ENCODE measurements around the gene UBALD1. TPM values are rescaled to one million over a fixed set of nuclear protein-coding genes. Genes with fewer than 3 reads are reported as not detected.

The UBALD1 gene
- total RNA-seq, 1 experiment from 2014 or later: 45.9 TPM

DNA sequence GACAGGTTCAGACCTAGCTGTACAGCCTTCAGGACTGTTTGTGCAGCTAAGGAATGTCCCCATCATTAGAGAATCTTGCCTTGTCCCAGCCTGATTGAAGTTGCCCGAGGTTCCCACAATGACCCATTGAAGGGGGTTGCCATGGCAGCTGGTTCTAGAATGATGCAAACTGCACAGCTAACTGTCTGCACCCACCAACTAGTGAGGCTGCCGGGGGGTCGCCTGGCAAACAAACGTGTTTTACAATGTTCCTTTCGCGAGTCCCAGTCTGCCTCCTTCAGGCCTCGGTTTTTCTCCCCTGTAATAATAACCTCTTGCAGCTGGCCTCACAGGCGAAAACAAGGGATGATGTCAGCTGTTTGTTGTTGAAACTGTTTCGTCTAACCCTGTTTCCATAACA is 53.1 kb downstream of the UBALD1 start:
- no peak for DNase-seq (ENCODE audit: low read depth, low spot score)
- POLR2A ChIA-PET: no interaction called here
- Histone ChIP-seq H4K20me1 (ENCODE audit: insufficient read depth) (no peaks in the 10 kb centered on the region), H3K4me1 (ENCODE audit: control insufficient read depth in 1 of 2, insufficient read depth in 2 of 2, low read length in 2 of 2) (peaks cover 0 to 3% of the 10 kb centered on the region in 2 experiments; a peak in 1 of 4 replicates), H3K9me3 (ENCODE audit: control insufficient read depth in 1 of 2, insufficient read depth in 1 of 2, low read depth in 1 of 2, low read length in 2 of 2) (no peaks in the 10 kb centered on the region), H3K9me2 (ENCODE audit: insufficient read depth) (no peaks in the 10 kb centered on the region), H3K36me3 (ENCODE audit: control insufficient read depth in 1 of 2, insufficient read depth in 2 of 2, low read length in 2 of 2) (no peaks in the 10 kb centered on the region), H3K4me3 (replicated peaks in 1 of 2; ENCODE audit: low read depth in 1 of 2, low read length in 2 of 2) (no peak overlapping the region), H3K79me2 (ENCODE audit: insufficient read depth, low read length) (no peaks in the 10 kb centered on the region), H3K27ac (ENCODE audit: low read depth, low read length) (no peak overlapping the region), H3K27me3 (ENCODE audit: insufficient read depth, low read length) (no peaks in the 10 kb centered on the region), H3K4me2 (ENCODE audit: low read length) (no peak overlapping the region), H2AFZ (ENCODE audit: low read depth, low read length, poor library complexity, severe bottlenecking) (no peak overlapping the region), H3K9ac (ENCODE audit: low read length) (no peak overlapping the region)
- TF ChIP-seq, protein P1, sequence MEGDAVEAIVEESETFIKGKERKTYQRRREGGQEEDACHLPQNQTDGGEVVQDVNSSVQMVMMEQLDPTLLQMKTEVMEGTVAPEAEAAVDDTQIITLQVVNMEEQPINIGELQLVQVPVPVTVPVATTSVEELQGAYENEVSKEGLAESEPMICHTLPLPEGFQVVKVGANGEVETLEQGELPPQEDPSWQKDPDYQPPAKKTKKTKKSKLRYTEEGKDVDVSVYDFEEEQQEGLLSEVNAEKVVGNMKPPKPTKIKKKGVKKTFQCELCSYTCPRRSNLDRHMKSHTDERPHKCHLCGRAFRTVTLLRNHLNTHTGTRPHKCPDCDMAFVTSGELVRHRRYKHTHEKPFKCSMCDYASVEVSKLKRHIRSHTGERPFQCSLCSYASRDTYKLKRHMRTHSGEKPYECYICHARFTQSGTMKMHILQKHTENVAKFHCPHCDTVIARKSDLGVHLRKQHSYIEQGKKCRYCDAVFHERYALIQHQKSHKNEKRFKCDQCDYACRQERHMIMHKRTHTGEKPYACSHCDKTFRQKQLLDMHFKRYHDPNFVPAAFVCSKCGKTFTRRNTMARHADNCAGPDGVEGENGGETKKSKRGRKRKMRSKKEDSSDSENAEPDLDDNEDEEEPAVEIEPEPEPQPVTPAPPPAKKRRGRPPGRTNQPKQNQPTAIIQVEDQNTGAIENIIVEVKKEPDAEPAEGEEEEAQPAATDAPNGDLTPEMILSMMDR (IDR thresholded peaks at IDR 0.05 in 2 of 3, conservative IDR thresholded peaks at IDR 0.05 in 1 of 3; ENCODE audit: borderline replicate concordance in 1 of 3, insufficient read depth in 1 of 3, low read depth in 2 of 3, low read length in 2 of 3): no peak
- TF ChIP-seq CEBPB (IDR thresholded peaks at IDR 0.05; ENCODE audit: low read depth) (no peak), ZFX (IDR thresholded peaks at IDR 0.05) (no peak), ELF1 (IDR thresholded peaks at IDR 0.05; ENCODE audit: borderline replicate concordance, low read depth) (no peak), EZH2phosphoT487 (IDR thresholded peaks at IDR 0.05; ENCODE audit: borderline replicate concordance) (no peak), EGR1 (IDR thresholded peaks at IDR 0.05; ENCODE audit: low read depth) (no peak), MAX (IDR thresholded peaks at IDR 0.05) (no peak), FOSL1 (IDR thresholded peaks at IDR 0.05; ENCODE audit: low read depth) (no peak), SRF (IDR thresholded peaks at IDR 0.05; ENCODE audit: low read depth) (no peak), RAD21 (IDR thresholded peaks at IDR 0.05; ENCODE audit: low read depth) (no peak), POLR2A (IDR thresholded peaks at IDR 0.05; ENCODE audit: borderline replicate concordance, extremely low read depth, insufficient read depth, insufficient read length) (no peak), YY1 (IDR thresholded peaks at IDR 0.05; ENCODE audit: extremely low read depth, insufficient replicate concordance, low read depth, low read length) (no peak), CBX3 (IDR thresholded peaks at IDR 0.05; ENCODE audit: low read depth) (no peak)
- TF ChIP-seq, protein P2, sequence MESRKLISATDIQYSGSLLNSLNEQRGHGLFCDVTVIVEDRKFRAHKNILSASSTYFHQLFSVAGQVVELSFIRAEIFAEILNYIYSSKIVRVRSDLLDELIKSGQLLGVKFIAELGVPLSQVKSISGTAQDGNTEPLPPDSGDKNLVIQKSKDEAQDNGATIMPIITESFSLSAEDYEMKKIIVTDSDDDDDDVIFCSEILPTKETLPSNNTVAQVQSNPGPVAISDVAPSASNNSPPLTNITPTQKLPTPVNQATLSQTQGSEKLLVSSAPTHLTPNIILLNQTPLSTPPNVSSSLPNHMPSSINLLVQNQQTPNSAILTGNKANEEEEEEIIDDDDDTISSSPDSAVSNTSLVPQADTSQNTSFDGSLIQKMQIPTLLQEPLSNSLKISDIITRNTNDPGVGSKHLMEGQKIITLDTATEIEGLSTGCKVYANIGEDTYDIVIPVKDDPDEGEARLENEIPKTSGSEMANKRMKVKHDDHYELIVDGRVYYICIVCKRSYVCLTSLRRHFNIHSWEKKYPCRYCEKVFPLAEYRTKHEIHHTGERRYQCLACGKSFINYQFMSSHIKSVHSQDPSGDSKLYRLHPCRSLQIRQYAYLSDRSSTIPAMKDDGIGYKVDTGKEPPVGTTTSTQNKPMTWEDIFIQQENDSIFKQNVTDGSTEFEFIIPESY (IDR thresholded peaks at IDR 0.05; ENCODE audit: extremely low read depth, insufficient replicate concordance, low read length): no peak
- intact Hi-C loops (cut with micrococcal nuclease): no loop called here
- no TSS peak for BruUV-seq (replicated peaks)
- ATAC-seq: no peak
- CTCF ChIA-PET: interaction anchor here (0.8 to 1.1 kb wide), 2 partner anchors 13 to 24 kb away, joined by 3 read pairs; no protein-coding TSS in a partner anchor
- RAD21 ChIA-PET (ENCODE audit: low non-redundant PET in 1 of 2, low total read pairs in 2 of 2, uncharacterized antibody in 2 of 2, unreplicated experiment in 2 of 2): no interaction called here

Other genes starting within 250 kb of the UBALD1 start
- gene VASN, start 243.0 kb downstream of the UBALD1 start, total RNA-seq (2021; ENCODE audit: unreplicated experiment): 6.3 TPM
- gene CORO7, start 198.3 kb downstream of the UBALD1 start, total RNA-seq (2021; ENCODE audit: unreplicated experiment): 21.3 TPM
- 93.3 TPM for gene DNAJA3, start 189.0 kb downstream of the UBALD1 start, total RNA-seq (2021; ENCODE audit: unreplicated experiment)
- 76.7 TPM for gene NMRAL1, start 140.3 kb downstream of the UBALD1 start, total RNA-seq (2021; ENCODE audit: unreplicated experiment)
- gene HMOX2, start 138.5 kb downstream of the UBALD1 start, total RNA-seq (2021; ENCODE audit: unreplicated experiment): 55.1 TPM
- 7.2 TPM for gene CDIP1, start 76.1 kb downstream of the UBALD1 start, total RNA-seq (2021; ENCODE audit: unreplicated experiment)
- 0.10 TPM for gene C16orf96, start 58.5 kb downstream of the UBALD1 start, total RNA-seq (2021; ENCODE audit: unreplicated experiment)
- 50.6 TPM for gene MGRN1, start 9.9 kb upstream of the UBALD1 start, total RNA-seq (2021; ENCODE audit: unreplicated experiment)
- gene NUDT16L1, start 78.7 kb upstream of the UBALD1 start, total RNA-seq (2021; ENCODE audit: unreplicated experiment): 23.4 TPM
- 25.5 TPM for gene ANKS3, start 119.4 kb upstream of the UBALD1 start, total RNA-seq (2021; ENCODE audit: unreplicated experiment)
- gene DNAAF8, start 119.6 kb upstream of the UBALD1 start, total RNA-seq (2021; ENCODE audit: unreplicated experiment): 1.0 TPM
- 20.1 TPM for gene ZNF500, start 152.3 kb upstream of the UBALD1 start, total RNA-seq (2021; ENCODE audit: unreplicated experiment)
- not detected for gene SEPTIN12, start 173.5 kb upstream of the UBALD1 start, total RNA-seq (2021; ENCODE audit: unreplicated experiment)
- gene SMIM22, start 180.5 kb upstream of the UBALD1 start, total RNA-seq (2021; ENCODE audit: unreplicated experiment): 3.3 TPM
- 20.1 TPM for gene ROGDI, start 187.7 kb upstream of the UBALD1 start, total RNA-seq (2021; ENCODE audit: unreplicated experiment)
- 50.0 TPM for gene GLYR1, start 232.4 kb upstream of the UBALD1 start, total RNA-seq (2021; ENCODE audit: unreplicated experiment)
- 31.9 TPM for gene UBN1, start 232.6 kb upstream of the UBALD1 start, total RNA-seq (2021; ENCODE audit: unreplicated experiment)

Measured in HCT116 (cell line).